HG03378 (cell line): ENCODE results near the gene ADAM10.
"Not testable (repeated sequence)": the region's sequence is repeated elsewhere in the genome, so short reads cannot be mapped to it uniquely, and the experiment has no call there.

Source experiments
- ATAC-seq: cut with Tn5 transposase; IDR thresholded peaks from one replicate; pipeline ENCODE4 v1.9.1; 2021; ENCODE audit warnings: mild to moderate bottlenecking, moderate library complexity; ENCODE audit not compliant: unreplicated experiment

Gene ADAM10

DNA sequence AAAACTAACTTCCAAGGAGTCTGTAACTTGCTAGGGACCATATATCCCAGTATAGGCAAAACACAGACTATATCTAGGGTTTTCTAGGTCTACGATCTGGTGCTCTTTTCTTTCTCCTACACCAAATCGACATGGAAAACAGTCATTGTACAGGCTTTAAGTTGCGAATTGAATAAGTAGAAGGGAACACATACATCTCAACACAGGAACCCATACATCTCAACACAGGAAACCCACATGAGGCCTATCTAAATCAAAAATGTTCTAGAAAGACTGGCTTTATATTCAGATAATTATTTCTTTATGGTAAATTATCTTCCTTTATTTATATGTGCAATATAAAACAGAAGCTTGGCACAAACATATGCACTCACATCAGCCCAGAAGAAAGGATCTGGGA lies 126.6 kb downstream of the ADAM10 start:
- ATAC-seq = no peak

DNA sequence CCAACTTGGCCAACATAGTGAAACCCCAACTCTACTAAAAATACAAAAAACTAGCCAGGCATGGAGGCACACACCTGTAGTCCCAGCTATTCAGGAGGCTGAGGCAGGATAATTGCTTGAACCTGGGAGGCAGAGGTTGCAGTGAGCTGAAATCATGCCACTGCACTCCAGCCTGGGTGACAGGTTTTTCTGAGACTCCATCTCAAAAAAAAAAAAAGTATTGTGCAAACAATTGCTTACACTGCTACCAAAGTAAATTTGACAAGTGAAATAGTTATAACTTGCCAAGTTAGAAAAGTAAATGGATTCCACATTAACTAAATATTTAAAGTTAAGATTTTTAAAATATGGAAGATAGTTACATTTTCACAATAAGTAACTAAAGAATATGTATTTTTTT lies 129.2 kb downstream of the ADAM10 start:
- not testable (repeated sequence) for ATAC-seq

DNA sequence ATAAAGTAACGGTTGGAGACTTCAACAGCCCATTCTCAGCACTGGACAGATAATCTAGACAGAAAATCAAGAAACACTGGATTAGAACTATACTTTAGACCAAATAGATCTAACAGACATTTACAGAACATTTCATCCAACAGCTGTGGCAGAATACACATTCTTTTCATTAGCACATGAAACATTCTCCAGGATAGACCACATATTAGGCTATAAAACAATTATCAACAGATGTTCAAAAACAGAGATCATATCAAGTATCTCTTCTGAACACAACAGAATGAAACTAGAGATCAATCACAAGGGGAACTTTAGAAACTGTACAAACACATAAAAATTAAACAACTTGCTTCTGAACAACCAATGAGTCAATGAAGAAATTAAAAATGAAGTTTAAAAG lies 133.3 kb downstream of the ADAM10 start:
- ATAC-seq = no peak

DNA sequence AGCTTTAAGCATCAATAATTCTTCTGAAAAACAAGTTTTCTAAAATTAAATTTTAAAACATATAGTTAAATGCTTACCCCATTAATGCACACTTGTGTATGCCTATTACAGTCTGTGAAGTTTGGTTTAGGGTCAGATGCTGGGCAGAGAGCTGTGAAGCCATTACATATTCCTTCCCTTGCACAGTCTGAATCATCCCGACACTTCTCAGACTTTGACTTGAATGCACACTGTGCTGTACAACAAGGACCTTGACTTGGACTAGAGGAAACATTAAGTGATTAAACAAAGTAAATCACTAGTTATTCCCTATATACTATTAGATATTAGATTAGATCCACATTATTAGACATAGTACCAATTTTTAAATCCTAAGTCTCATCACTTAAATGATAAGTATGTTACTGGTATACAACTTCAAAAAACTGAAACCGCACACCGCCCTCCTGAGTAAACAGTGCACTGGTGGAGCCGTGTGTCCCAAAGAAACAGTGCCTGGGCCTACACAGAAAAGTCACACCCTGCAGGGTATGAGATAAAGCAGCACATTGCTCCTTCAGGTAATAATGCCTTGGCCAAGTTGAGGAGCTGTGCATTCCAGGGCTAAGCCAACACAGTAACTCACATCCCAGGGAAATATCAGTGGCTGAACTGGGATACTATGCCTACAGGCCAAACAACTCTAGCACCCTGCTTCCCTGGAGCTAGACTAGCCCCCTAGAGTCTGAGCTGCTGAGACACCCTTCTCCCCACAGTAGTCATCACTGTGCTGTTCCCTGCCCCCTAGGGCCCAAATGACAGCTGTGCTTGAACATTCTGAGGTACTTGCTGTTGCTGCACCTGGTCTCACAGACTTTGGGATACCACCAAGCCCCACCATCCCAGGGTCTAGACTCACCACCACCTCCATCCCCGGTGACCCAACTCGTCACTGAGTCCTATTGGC lies 137.5 kb downstream of the ADAM10 start:
- ATAC-seq = no peak

DNA sequence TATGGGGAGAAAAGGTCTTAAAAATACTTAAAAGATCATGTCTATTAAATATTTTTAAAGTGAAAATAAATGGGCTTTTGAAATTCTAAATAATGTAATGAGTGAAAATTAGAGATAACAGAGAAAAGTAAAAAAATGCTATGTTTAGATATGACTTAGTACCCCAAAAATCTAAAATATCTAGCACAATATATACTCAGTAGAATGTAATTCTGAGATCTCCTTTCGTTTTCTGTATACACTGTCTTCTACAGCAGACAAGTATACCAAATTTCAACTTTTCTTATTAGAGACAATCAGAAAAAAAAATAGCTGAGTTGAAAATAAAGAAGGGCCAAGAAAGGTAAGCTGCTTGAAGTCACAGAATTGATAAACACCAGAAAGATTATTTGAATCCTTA lies 140.8 kb downstream of the ADAM10 start:
- ATAC-seq = no peak

DNA sequence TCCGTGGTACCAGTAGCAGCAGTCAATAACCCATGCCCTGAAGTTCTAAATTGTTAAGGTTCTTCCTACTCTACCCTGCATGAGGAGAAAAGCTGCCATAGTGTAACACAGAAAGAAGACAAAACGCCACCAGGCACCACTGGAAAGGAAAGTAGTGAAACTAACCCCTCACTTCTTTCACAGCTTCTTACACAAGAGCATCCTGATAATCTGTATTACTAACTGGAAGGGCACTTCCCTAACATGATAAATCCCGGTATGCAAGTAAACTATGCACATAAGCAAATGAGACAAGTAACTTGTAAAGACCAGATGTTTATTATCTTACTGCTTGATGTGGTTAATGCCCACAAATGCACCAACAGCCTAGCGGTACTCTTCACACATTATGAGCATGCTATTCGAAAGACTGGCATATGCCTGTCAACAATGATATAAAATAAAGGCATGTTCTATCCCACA lies 141.3 kb downstream of the ADAM10 start:
- no peak for ATAC-seq

DNA sequence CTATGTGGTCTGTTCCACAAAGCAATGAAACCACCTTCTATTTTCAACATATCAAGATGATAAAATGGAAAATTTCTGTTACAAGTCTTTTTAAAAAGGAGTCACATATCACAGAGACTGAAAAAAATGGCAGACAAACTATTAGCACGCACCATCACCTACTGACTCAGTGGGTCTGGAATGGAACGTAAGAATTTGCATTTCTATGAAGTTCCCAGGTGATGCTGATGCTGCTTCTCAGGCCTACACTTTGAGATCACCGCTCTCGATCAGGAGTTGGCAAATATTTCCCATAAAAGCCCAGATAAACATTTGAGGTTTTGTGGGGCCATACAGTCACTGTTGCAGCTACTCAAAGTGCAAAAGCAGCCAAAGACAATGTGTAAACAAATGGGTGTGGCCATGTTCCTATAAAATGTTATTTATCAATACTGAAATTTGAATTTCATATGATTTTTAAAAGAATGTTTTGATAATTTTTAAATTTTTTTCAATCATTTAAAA lies 142.9 kb downstream of the ADAM10 start:
- ATAC-seq = no peak

DNA sequence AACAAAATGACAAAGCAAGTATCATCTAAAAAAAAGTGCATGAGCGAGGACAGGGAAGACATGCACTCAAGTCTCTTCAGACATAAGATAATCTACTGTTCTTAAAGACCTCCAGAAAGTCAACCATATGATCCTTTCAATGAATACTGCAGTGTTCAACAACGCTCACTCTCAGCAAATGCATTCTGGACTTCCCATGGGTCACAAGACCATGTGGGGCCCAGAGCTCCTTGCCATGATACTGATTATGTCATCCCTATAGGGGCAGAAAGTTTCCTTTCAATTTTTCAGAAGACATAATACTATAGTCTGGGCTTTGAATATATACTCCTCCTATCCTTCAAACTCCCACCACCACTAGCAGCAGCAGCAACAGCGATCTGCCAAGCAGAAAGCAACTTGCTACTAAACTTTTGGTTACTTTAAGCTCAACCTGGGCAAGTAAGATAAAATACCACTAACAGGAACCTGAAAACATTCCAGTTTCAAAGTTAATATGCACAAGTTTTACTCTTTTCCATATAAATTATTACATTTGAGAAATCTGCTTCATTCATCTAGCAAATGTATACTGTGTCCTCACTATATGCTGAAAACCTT lies 143.5 kb downstream of the ADAM10 start:
- ATAC-seq = no peak

DNA sequence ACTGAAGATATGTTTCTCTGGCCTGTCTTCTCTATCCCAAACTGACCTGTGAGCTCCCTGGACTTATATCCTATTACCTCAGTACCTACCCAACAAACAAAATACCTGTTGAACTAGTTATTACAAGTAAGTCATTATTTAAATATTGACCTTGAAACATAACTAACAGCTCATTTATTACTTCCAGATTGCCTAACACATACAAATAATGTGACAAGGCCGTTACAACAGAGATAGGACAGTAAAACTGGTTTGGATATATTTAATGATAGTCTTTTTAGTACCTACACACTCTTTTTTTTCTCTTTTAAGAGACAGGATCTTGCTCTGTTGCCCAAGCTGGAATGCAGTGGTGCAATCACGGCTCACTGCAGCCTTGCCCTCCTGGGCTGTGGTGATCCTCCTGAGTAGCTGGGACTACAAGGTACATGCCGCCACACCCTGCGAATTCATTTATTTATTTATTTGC lies 145.0 kb downstream of the ADAM10 start:
- no peak for ATAC-seq

DNA sequence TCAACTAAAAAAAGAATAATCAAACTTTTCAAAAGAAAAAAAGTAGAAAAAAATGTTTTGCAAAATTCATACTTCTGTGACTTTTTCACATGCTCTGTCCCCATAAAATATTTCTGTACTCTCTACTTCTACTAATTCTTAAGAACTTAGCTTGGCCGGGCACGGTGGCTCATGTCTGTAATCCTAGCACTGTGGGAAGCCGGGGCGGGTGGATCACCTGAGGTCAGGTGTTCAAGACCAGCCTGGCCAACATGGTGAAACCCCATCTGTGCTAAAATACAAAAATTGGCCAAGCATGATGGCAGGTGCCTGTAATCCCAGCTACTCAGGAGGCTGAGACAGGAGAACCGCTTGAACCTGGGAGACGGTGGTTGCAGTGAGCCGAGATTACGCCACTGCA lies 145.6 kb downstream of the ADAM10 start:
- not testable (repeated sequence) for ATAC-seq

DNA sequence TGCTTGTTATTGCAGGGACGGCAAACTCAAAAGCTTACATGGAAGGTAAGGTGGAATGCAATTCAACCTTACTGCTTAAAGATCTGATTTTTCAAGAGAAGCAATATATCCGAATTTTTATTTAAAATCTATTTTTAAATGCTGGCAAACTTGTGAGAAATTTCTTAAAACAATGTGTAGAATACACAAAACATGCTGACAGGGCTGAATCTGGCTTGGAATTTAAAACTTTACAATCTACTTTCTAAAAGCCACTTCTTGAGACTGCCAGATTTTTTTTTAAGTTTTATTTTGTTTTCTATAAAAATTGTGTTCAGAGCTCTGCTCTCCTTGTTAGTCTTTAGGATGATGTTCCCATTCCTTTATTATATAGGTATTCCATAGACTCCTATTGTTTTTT lies 146.7 kb downstream of the ADAM10 start:
- ATAC-seq = no peak

DNA sequence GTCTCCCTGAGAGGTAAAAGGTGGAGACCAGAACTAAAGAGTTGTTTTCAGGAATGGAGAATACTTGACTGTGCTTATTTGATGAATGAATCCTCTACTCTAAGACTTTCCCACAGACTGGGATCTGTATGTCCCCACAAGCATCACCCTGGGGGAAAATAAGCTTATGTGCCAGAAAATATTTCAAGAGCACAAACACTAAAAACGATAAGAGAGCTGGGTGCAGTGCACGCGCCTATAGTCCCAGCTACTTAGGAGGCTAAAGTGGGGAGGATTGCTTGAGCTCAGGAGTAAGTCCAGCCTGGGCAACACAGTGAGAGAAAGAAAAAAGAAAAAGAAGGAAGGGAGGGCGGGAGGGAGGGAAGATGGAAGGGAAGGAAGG lies 150.7 kb downstream of the ADAM10 start:
- ATAC-seq = no peak

DNA sequence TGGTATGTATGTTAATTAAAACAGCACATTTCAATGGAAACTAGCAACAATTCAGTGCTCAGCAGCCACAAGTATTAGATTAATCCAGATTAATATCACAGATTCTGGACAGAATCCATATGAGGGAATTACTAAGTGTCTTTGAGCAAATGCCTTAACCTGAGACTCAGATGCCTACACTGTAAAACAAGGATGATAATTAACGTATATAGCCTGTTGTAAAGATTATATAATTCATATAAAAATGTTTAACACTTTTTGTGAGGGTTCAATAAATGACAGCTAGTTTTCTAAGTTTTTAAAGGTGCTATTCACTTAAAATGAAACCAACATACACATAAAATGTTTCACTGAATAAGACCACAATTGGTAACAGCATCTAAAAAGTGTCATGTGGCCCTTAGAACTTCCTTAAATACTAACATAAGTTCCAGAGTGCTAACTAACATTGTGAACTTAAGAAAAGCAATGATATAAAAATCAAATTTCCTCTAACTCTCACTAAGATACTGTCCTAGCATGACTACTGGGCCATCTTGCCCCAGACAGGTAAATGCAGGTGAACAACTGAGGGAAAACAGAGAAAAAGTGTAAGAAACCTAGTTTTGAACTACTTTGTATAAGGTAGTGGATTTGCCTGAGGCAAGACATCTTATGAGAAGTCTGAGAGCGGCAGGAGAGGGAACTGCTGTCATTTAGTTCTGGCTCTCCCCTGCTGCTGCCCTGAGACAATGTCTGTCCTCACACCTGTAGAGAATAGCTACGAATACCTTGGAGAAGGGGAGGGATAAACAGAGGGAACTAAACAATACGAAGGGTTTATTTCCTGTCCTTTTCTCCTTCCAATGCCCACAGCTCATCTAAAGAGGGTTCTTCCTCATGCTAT lies 151.3 kb downstream of the ADAM10 start:
- ATAC-seq = no peak

DNA sequence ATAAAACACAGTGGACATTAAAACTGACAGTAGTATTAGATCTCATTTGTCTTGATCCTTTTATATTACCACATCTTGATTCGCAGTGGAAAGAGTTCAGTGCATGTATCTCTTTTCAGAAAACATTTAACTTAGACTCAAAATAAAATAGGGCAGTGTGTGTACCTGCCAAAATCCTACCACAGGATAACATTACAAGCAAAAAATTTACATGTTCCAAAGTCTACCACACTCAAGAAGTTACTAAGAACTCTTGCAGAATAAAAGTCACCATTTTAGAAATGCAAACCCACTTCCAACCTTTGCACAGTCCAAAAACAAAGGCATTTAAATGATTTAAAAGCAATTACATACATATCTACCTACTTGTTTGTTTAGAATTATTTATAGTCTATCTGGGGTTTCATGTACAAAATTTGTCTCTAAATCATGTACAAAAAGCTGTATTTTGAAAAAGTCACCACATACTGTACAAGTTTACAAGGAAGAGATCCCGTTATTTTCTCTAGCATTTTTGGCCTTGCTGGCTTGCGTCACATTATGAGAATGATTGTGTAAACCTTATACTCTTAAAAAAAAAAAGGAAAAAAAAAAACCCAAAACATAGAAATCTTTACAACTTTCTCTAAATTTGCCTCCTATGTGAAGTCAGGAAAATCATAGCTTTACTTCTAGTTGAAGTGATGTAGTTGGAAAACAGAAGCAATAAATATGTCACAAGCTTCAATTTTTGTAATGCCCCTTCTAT lies 153.8 kb downstream of the ADAM10 start:
- ATAC-seq = no peak

DNA sequence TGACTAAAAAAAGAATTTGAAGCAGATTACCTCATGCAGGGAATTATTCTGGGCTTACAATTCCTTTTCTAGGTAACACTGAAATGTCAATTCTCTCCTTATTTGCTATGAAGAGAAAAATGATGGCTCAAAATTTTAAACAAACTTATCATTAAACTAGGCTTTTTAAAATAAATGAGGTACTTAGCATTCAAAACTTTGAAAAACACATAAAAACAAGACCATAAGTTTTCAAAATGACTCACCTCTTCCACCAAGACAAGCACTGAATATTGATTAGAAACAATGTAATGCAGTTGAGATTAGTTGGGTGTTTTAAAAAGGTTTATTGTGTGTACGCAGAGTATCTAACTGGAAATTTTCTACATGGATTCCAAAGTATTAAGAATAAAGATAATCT lies 154.6 kb downstream of the ADAM10 start:
- no peak for ATAC-seq

DNA sequence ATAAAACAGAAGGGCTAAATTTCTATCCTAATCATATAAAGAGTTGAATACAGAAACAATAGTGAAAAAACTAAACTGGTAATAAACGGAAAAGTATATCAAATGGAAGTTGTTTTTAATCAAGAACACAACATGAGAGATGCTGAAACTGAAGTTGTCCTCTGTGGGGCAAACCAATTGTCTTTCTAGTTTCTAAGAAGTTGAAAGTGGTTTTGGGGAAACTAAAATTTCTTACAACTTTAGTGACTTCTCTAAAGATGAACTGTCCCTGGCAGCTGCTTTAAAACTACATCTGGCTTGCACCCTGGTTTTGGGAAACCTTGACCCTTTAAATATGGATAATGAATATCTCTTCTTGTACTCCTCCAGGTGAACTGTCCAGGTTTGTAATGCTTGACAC lies 155.6 kb downstream of the ADAM10 start:
- ATAC-seq = no peak

DNA sequence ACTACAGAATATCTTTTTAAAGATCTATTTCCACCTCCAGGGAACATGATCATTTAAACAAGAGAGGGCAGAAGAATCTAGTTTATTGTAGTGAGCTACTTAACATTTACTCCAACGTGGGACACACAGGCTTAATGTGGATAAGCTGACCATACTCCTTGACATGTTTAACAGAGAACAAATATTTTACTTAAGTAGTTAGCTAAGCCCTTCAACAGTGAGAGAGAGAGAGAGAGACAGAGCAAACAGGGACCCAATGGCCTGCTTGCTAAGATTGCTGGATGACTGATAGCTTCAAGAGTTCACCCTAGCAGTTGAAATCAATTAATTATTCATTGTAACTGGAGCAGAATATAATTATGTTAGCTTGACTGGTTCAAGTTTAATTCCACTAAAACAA lies 158.6 kb downstream of the ADAM10 start:
- ATAC-seq = no peak

DNA sequence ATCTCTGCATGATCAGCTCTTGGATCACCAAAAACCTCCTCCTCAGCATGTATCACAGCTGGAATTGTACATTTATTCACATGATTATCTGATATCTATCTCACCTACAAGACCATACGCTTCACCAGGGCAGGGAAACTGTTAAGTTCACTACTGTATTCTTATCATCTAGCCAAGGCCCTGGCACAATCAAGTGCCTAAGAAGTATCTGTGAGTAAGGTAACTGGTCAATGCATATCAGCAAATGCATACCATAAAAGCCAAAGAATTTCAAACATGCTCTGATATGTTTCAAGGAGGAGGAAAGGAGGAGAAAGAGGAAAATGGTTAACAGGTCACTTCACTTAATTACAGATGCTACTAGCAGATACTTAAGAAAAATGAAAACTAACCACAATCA lies 159.3 kb downstream of the ADAM10 start:
- ATAC-seq = no peak

DNA sequence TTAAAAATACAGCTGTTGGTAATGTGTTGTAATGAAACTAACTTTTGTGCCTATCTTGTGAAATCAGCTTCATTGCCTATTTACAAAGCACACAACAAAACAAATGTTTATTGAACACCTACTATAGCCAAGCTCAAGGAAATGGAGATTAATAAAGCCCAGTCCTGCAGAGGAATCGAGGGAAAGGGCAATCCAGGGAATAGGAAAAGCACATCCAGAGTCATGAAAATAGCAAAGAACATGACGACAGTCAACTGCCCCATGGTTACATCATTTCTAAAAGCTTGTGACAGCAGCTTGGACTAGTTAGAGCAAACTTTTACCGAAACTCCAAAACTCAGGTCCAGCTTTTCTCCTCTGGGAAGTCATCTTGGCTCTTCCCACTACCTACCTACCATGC lies 160.5 kb downstream of the ADAM10 start:
- ATAC-seq = no peak

DNA sequence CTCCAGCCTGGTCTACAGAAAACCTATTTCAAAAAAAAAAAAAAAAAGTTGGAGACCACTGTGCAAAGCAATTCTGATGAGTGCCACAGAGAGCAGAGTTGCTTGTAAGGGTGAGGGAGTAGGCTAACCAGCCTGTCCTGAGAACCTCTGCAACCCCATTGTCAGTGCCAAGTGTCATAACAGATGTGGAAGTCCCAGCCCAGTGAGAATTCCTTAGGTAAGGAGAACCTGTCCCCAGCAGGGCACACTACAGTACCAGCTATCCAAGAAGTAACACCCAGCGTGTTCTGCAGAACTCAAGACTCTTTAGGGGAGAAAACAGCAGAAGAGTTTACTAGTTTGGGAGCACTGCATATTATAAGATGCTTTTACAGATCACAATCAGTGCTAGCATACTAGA lies 161.4 kb downstream of the ADAM10 start:
- ATAC-seq = no peak
